Measurements from ENCODE around the gene B4GALT4.

The B4GALT4 gene

DNA sequence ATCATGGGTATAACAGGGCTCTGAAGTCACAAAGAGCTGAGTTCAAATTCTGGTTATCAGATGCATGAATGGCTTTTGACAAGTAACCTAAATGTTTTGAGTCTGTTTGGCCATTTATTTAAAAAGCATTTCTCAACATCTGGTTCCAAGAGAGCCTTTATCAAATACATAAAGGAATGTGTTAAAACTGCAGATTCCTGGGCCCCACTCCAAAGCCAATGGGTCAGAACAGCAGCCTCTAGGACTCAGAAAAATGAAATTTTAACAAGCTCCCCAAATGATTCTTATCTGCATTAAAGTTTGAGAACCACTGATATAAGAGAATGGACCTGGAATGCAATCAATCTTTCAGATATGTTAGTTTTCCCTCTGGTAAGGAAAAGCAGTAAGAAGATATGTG is 3.4 kb downstream of the B4GALT4 start:
- no peak for DNase-seq (ENCODE audit: low read depth in 2 of 2)

GRCh38 chr3:119236756-119237155 is 3.9 kb downstream of the B4GALT4 start:
- no peak for DNase-seq (ENCODE audit: low read depth in 2 of 2)

DNA sequence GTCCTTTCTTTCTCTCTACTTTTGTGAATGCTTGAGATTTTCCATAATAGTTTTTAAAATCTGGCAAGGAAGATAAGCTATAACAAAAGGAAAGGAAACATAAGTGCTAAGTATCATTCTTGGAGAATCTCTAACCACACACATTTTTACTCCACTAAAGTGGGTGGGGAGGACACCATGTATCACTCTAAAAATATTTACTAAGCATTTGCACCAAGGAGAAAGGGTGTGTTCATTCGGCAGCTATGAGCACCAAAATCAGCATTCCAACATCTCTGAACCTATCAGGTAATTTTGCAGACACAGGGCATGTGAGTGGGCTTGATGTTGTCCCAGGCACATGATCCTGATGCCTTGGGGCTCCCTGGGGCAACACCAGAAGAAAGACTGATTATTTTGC is 5.5 kb downstream of the B4GALT4 start:
- DNase-seq (ENCODE audit: low read depth in 2 of 2) = peak; percentile 49 to 53

GRCh38 chr3:119234610-119235009 is 6.1 kb downstream of the B4GALT4 start:
- no peak for DNase-seq (ENCODE audit: low read depth in 2 of 2)

GRCh38 chr3:119230745-119231144 is 9.9 kb downstream of the B4GALT4 start:
- no peak for DNase-seq (ENCODE audit: low read depth in 2 of 2)

- no peak for DNase-seq (ENCODE audit: low read depth in 2 of 2)
Observed at GRCh38 chr3:119230071-119230470, 10.6 kb downstream of the B4GALT4 start.

DNA sequence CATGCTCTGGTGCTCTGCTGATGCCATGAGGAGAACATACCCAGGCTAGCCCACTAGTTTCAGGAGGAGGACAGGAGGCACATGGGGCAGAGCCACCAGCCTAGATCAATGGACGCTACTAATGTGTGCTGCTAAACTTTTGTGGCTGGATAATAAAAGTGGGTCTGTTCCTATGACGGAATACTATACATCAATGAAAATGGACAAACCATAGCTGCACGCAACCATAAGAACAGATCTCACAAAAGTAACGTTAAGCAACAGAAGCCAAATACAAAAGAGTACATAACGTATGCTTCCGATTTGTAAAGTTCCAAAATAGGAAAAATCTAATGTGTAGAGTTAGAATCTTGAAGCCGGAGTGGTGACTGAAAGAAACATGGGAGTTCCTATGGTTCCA is 11.5 kb downstream of the B4GALT4 start:
- DNase-seq (ENCODE audit: low read depth in 2 of 2) = no peak

GRCh38 chr3:119228373-119229145 is 12.1 kb downstream of the B4GALT4 start:
- no peak for DNase-seq (ENCODE audit: low read depth in 2 of 2)

DNA sequence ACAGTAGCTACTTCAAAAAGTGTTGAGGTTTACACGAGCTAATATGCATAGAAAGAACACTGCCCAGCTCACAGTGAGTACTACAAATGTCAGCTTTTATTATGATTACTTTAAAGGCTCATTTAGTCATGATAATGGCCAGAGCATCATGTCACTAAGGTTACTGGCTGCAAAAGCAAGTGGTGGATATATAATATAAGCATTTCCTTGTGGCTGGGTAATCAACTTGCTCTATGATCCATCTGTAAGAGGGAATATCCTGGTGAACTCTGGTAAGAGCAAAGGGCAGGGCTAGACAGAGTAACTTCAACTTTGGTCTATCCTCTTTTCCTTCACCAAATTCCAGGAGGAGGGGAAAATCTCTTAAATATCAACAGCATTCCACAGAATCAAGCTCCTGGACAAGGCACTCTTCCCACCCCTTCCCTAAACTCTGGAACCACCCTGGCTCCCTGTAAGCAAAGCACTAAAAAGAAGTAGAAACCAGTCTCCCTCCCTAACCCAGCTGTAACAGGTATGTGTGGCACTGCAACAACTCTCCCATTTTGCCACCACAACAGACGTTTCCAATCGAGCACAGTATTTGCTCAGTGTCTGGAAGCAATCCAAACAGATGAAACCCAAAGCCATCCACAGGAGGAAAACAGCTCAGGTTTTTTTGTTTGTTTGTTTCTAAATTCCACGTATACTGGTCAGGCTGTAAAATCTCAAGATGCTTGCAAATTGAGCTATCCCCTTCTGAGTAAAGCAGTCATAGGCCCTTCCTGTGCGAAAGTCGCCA is 13.4 kb downstream of the B4GALT4 start:
- DNase-seq (ENCODE audit: low read depth in 2 of 2) = no peak

DNA sequence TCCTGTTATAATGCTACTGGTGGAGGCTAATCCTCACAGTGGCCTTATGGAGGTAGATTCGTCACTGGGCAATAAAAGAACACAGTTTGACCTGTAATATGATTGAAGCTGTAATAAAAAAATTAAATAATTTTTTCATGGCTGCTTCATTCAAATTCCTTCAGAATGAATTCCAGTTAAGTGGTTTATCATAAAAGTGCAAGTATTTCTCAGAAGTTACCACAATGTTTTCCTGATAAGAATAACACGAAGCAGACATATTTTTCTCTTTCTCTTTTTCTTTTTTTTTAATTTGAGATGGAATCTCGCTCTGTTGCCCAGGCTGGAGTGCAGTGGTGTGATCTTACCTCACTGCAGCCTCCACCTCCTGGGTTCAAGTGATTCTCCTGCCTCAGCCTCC is 15.6 kb downstream of the B4GALT4 start:
- no peak for DNase-seq (ENCODE audit: low read depth in 2 of 2)

GRCh38 chr3:119223511-119223910 is 17.2 kb downstream of the B4GALT4 start:
- DNase-seq (ENCODE audit: low read depth in 2 of 2) = no peak

- no peak for DNase-seq (ENCODE audit: low read depth in 2 of 2)
Observed at GRCh38 chr3:119222391-119222790, 18.3 kb downstream of the B4GALT4 start.

DNA sequence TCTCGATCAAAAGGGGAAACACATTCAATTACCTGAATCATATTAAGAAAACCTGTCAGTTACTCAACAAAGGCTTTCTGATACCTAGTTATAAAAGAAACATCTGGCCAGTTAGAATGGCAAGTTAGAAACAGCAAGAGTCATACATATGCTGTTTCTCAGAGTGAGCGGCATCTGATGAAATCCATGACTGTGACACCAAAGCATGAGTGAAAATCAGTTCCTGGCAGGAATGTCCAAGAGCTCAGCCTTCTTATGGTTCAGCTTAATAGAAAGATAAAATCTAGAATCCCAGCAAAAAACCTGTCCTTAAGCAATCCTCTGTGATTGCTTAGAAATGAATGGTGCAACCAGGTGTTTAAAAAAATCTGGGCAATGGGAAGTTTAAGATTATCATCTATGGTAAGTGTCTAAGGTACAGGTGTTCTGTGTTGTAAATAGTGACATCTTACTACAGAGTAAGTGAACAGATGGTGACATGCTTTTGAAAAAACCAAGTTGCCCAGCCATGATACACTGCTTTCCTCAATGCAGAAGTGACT is 18.8 kb downstream of the B4GALT4 start:
- DNase-seq (ENCODE audit: low read depth in 2 of 2) = no peak

DNA sequence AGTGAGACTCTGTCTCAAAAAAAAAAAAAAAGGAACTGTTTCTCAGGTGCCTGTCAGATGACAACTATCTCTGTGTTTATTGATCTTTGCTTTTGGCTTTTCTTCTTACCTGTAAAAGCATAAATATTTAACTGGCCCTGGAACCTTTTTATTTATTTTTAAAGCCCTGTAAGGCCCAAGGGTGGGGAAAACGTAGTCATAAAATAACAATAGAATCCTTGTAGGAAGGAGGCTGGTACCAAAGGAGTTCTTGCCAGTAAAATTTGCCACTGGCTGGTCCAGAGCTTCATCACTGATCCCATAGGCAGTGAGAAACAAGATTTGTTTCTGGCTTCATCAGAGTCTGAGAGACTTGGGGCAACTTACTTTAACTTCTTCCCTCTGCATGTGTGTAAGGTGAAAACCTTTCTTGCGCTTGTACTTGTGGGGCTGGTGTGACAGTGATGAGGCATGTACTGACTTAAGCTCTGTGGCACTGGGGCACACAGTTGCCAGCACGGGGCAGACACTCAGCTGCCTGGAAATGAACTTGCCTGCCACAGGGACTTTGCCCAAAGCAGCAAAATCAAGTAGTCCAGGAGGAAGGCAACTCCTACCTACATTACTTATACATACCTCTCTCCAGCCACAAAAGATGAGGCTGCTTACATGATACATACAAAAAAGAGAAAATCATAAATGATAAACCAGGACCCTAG is 19.6 kb downstream of the B4GALT4 start:
- DNase-seq (ENCODE audit: low read depth in 2 of 2) = no peak

- no peak for DNase-seq (ENCODE audit: low read depth in 2 of 2)
Observed at GRCh38 chr3:119220198-119220597, 20.5 kb downstream of the B4GALT4 start.

- no peak for DNase-seq (ENCODE audit: low read depth in 2 of 2)
Observed at GRCh38 chr3:119219069-119219468, 21.6 kb downstream of the B4GALT4 start.

DNA sequence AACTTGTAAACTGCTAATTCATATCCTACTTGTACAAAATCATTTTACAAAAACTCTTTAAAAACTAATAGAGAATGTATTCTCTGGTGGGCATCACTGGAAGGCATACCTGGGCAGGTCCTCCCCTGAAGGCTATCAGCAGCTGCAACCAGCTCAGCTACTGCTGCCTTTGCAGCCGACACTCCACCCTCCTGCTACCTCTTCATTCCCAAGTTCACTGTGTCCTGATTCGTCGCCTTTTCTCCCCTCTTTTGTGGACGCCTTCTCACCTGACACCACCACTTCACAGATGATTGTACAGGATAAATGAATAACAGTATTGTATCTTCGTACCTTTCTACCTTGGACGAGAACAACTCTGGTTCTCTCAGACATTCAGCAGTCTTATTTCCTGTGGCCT is 28.9 kb downstream of the B4GALT4 start:
- DNase-seq (ENCODE audit: low read depth in 2 of 2) = no peak

DNA sequence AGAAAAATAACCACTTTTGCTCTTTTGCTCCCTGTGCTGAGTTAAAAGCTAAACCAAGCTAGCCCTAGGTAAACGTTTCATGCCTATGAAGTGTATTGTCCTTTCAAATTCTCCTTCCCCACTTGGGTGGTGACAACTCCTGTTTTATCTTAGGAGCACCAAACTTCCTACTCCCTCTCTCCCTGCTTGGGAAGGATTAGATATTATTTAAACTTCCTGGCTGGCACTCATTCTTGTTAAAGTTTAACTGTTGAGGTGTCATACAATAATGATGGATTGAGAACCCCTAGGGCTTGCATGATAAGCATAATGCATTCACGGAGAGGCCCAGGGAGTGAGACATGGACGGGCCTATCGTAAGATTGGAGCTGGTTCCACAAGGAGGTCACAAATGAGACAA is 29.5 kb downstream of the B4GALT4 start:
- DNase-seq (ENCODE audit: low read depth in 2 of 2) = no peak

DNA sequence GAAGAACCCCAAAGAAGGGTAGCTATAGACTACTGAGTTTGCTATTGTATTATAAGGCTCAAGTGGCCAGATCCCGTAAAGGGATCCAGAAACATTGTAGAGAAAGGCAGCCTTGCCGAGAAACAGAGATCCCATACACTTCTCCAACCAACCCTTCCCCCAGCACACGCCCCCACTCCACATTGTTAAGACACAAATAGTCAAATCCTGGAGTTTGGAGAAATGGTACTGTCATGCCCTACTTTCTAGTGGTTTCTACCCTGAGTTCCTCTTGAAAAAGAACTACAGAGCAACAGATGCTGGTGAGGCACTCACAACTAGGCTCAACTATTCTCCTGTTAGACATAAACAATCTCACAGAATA is 33.2 kb downstream of the B4GALT4 start:
- no peak for DNase-seq (ENCODE audit: low read depth in 2 of 2)

DNA sequence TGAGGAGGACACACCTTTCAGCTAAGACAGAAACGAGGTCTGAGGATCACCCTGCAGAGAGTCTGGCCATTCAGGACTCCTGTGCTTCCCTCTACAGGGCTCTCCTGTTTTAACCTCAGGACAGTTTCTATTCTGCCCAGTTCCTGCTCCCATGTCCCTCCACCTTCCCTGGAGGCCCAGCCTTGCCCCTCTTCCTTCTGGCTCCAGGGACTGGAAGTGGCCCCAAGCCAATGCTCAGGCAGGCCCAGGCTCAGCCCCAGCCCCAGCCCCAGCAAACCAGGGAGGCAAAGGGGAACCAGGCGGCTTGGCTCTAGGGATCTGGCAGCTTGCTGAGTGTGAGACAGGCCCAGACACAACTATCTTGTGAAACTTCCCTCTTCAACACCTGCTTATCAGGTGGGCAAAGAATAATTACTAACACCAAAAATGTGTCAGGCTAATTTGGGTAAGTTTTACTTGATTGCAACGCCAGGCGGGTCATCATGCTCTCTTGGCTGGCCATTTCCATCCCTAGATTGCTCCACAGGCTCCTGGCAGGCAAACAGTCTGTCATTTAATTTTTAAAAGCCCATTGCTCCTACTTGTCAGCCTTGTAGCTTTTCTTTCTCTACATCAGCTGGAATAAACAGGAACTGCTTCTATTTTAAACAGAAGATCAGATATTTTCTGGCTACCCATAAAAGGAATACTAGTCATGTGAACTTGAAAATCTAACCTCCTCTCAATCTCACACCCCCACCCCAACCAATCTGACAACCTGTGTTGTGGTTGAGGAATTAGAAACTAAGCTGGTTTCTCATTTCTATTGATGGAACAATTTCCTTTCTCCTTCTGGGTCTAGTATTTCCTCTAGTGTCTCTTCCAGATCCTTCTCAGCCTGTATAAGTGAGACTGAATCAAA is 33.8 kb downstream of the B4GALT4 start:
- no peak for DNase-seq (ENCODE audit: low read depth in 2 of 2)

DNA sequence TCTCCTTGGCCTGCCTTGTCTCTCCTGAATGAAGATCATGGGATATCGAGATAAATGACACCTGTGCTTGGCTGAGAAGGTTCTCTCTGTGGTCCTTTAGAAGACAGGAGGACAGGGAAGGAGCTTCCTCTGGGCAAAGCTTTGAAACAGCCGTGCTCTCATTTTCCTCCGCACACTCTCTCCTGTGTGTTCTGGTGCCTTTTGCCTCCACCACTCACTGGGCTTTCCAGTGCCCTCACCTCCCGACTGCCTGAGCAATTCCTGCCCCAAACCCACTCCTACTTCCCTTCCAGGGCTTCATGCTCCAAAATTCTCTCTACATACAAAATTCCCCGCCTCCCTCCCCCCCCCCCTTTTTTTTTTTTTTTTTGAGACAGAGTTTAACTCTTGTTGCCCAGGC is 35.0 kb downstream of the B4GALT4 start:
- DNase-seq (ENCODE audit: low read depth in 2 of 2) = no peak

Measured in fibroblast of skin of left quadriceps (primary cell).